Measurements from ENCODE around the gene FARP2. TPM values are rescaled to one million over a fixed set of nuclear protein-coding genes. Genes with fewer than 3 reads are reported as not detected.
A peak's percentile ranks its signal among the peaks of the same experiment; 100 is the strongest.

The FARP2 gene
- total and polyA plus RNA-seq, 2 of the 13 experiments (the other 11 are each of a cell fraction or from before 2014, with no cell fraction given) = 28.0 to 45.4 TPM

- TF ChIP-seq ZNF678 (CRISPR knock-in tag; IDR thresholded peaks at IDR 0.05) (peak; percentile 99), ZNF251 (CRISPR knock-in tag; IDR thresholded peaks at IDR 0.05) (peak; percentile 93; the same call in 1 of the 2 replicates), ZFP36 (IDR thresholded peaks at IDR 0.05; ENCODE audit: borderline replicate concordance, low read depth, low read length, partially characterized antibody) (no peak), ZNF572 (CRISPR knock-in tag; IDR thresholded peaks at IDR 0.05) (peak; percentile 61; the same call in 1 of the 2 replicates), ZNF569 (CRISPR knock-in tag; IDR thresholded peaks at IDR 0.05; ENCODE audit: borderline replicate concordance) (peak; percentile 70; the same call in 1 of the 2 replicates), ZBTB3 (CRISPR knock-in tag; IDR thresholded peaks at IDR 0.05; ENCODE audit: borderline replicate concordance, low read depth) (peak; percentile 97), POLR2AphosphoS5 (IDR thresholded peaks at IDR 0.05; ENCODE audit: low read depth, low read length) (peak; percentile 63), HIVEP1 (CRISPR knock-in tag; IDR thresholded peaks at IDR 0.05) (peak; percentile 94), SUZ12 (IDR thresholded peaks at IDR 0.05; ENCODE audit: low read depth, low read length) (peak; percentile 98), MTA3 (CRISPR knock-in tag; IDR thresholded peaks at IDR 0.05) (no peak), ZNF839 (CRISPR knock-in tag; IDR thresholded peaks at IDR 0.05; ENCODE audit: borderline replicate concordance) (peak; percentile 99), ZNF101 (CRISPR knock-in tag; IDR thresholded peaks at IDR 0.05; ENCODE audit: borderline replicate concordance, low read depth) (peak; percentile 94), ZNF292 (CRISPR knock-in tag; IDR thresholded peaks at IDR 0.05; ENCODE audit: borderline replicate concordance, low read depth) (no peak), POLR2AphosphoS2 (IDR thresholded peaks at IDR 0.05; ENCODE audit: low read depth, low read length) (no peak), MTF2 (CRISPR knock-in tag; IDR thresholded peaks at IDR 0.05; ENCODE audit: borderline replicate concordance) (peak; percentile 93), ZNF232 (CRISPR knock-in tag; IDR thresholded peaks at IDR 0.05; ENCODE audit: borderline replicate concordance) (peak; percentile 97), SMAD1 (CRISPR knock-in tag; IDR thresholded peaks at IDR 0.05; ENCODE audit: borderline replicate concordance, low read depth) (peak; percentile 99), ZNF33B (CRISPR knock-in tag; IDR thresholded peaks at IDR 0.05) (peak; percentile 99), ZNF550 (CRISPR knock-in tag; IDR thresholded peaks at IDR 0.05; ENCODE audit: borderline replicate concordance) (peak; percentile 99; the same call in 1 of the 2 replicates)
- TF ChIP-seq, protein P1, sequence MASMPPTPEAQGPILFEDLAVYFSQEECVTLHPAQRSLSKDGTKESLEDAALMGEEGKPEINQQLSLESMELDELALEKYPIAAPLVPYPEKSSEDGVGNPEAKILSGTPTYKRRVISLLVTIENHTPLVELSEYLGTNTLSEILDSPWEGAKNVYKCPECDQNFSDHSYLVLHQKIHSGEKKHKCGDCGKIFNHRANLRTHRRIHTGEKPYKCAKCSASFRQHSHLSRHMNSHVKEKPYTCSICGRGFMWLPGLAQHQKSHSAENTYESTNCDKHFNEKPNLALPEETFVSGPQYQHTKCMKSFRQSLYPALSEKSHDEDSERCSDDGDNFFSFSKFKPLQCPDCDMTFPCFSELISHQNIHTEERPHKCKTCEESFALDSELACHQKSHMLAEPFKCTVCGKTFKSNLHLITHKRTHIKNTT (CRISPR knock-in tag; IDR thresholded peaks at IDR 0.05) = peak; percentile 99
- TF ChIP-seq, protein P2, sequence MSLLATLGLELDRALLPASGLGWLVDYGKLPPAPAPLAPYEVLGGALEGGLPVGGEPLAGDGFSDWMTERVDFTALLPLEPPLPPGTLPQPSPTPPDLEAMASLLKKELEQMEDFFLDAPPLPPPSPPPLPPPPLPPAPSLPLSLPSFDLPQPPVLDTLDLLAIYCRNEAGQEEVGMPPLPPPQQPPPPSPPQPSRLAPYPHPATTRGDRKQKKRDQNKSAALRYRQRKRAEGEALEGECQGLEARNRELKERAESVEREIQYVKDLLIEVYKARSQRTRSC (CRISPR knock-in tag; IDR thresholded peaks at IDR 0.05; ENCODE audit: low read depth) = peak; percentile 99
Measured at GRCh38 chr2:241508240-241509154, 152.4 kb downstream of the FARP2 start, which contains the start of gene STK25 (continued).

Measured in HepG2 (cell line).